Suprapubic skin (tissue), 4 donors: Measurements from ENCODE around the gene SCNN1G. TPM values are rescaled to one million over a fixed set of nuclear protein-coding genes. Genes with fewer than 3 reads are reported as not detected.
"Not testable (repeated sequence)": the region's sequence is repeated elsewhere in the genome, so short reads cannot be mapped to it uniquely, and the experiment has no call there.

Source experiments
- DNase-seq, 2 donors: peaks; one replicate each; pipeline ENCODE4 v3.0.0-alpha.2; 2019; ENCODE audit warnings: low spot score in 2 of 2
- H3K27ac ChIP-seq: fragments of 200-600 bp; sonication (generic); one replicate; pipeline ENCODE4 v1.5.1; 2019
- H3K27me3 ChIP-seq: fragments of 200-600 bp; sonication (generic); one replicate; pipeline ENCODE4 v1.5.1; 2019
- H3K36me3 ChIP-seq: fragments of 200-600 bp; sonication (generic); one replicate; pipeline ENCODE4 v1.5.1; 2019
- H3K4me1 ChIP-seq: fragments of 200-600 bp; sonication (generic); one replicate; pipeline ENCODE4 v1.5.1; 2019
- H3K4me3 ChIP-seq: fragments of 200-600 bp; sonication (generic); one replicate; pipeline ENCODE4 v1.5.1; 2019; ENCODE audit warnings: mild to moderate bottlenecking
- H3K9me3 ChIP-seq: fragments of 200-600 bp; sonication (generic); one replicate; pipeline ENCODE4 v1.5.1; 2019
- CTCF ChIP-seq, 2 donors: fragments of 200-600 bp in 1 of 2; fragments of 450-650 bp in 1 of 2; sonication (generic) in 1 of 2; IDR thresholded peaks; one replicate each; pipeline ENCODE4 v1.5.1; 2016 to 2019; ENCODE audit warnings: antibody characterized with exemption in 2 of 2, mild to moderate bottlenecking in 1 of 2, moderate library complexity in 1 of 2
- EP300 ChIP-seq: sonication (generic); formaldehyde crosslinking; IDR thresholded peaks from one replicate; pipeline ENCODE4 v1.6.1; 2017; ENCODE audit warnings: antibody characterized with exemption
- POLR2A ChIP-seq, 2 donors: fragments of 450-650 bp; IDR thresholded peaks; one replicate each; pipeline ENCODE4 v1.6.1; 2017; ENCODE audit warnings: antibody characterized with exemption in 2 of 2, mild to moderate bottlenecking in 2 of 2, moderate library complexity in 2 of 2
- POLR2AphosphoS5 ChIP-seq, 3 donors: sonication (generic); formaldehyde crosslinking; IDR thresholded peaks; one replicate each; pipeline ENCODE4 v1.6.1; 2017; ENCODE audit warnings: antibody characterized with exemption in 3 of 3
- WGBS: methylation state at CpG from one replicate; pipeline ENCODE4 v1.1.5; 2018; 5-methylcytosine and 5-hydroxymethylcytosine counted together
- total RNA-seq, 4 donors: library from RNA; depleted of rRNA; stranded (reverse); fragments of >200 nt; gene quantifications; one replicate each; pipeline ENCODE4 v1.1.0, GENCODE V29; 2016

The SCNN1G gene
- total RNA-seq, 4 donors from 2014 or later: 8.5 to 25.6 (median 16.6) TPM

GRCh38 chr16:23252310-23252709 is 69.8 kb downstream of the SCNN1G start:
- Histone ChIP-seq H3K9me3 (no peaks in the 10 kb centered on the region), H3K36me3 (no peaks in the 10 kb centered on the region)

GRCh38 chr16:23253650-23254049 is 71.1 kb downstream of the SCNN1G start:
- not testable (repeated sequence) for H3K9me3 ChIP-seq, H3K27ac ChIP-seq, H3K4me3 ChIP-seq, H3K27me3 ChIP-seq, DNase-seq, H3K36me3 ChIP-seq, H3K4me1 ChIP-seq
- whole genome bisulfite sequencing: 88% methylated on average over 1 of the region's 1 CpG

More at GRCh38 chr16:23252310-23252709, 69.8 kb downstream of the SCNN1G start:
- Histone ChIP-seq H3K27me3 (no peaks in the 10 kb centered on the region), H3K27ac (no peak overlapping the region), H3K4me1 (peaks cover 4% of the 10 kb centered on the region), H3K4me3 (no peak overlapping the region)
- WGBS: 93% methylated on average over 5 of the region's 5 CpGs
- TF ChIP-seq POLR2AphosphoS5 (IDR thresholded peaks at IDR 0.05) (no peak), EP300 (no peak), CTCF (IDR thresholded peaks at IDR 0.05) (no peak), POLR2A (IDR thresholded peaks at IDR 0.05) (no peak)
- no peak for DNase-seq

DNA sequence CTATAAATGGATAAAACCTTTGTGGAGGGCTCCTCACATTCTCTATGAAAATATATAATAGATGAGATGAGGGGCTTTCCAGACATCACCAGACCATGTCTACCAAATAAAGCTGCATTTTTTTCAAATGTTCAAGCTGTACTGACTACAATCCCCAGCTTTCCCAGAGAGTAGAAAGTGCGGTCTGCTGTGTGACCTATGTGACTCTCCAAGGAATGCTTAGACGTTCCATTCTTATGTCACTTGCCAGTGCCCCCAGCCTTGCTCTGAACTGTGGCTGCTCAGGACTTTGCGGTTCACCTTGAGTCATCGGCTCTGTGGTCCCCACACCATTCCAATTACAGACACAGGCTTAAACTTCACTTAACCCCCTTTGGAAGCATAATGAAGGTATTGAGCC is 71.8 kb downstream of the SCNN1G start:
- WGBS: 57% methylated on average over 4 of the region's 4 CpGs
- DNase-seq: no peak

DNA sequence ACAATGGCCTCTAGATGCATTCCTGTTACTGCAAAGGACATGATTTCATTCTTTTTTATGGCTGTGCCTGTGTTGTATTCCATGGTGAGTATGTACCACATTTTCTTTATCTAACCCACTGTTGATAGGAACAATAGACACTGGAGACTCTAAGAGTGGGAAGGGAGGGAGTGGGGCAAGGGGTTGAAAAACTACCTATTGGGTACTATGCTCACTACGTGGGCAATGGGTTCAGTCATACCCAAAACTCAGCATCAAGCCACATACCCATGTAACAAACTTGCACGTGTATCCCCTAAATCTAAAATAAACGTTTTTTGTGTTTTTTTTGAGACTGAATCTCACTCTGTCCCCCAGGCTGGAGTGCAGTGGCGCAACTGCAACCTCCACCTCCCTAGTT is 72.5 kb downstream of the SCNN1G start:
- Histone ChIP-seq H3K36me3 (no peaks in the 10 kb centered on the region), H3K27ac (no peak overlapping the region), H3K4me1 (peaks cover 16% of the 10 kb centered on the region), H3K4me3 (no peak overlapping the region), H3K9me3 (no peaks in the 10 kb centered on the region), H3K27me3 (no peaks in the 10 kb centered on the region)
- no peak for TF ChIP-seq CTCF (IDR thresholded peaks at IDR 0.05)
- TF ChIP-seq POLR2AphosphoS5 (IDR thresholded peaks at IDR 0.05): no peak
- 76% methylated on average over 4 of the region's 4 CpGs for WGBS
- DNase-seq: no peak

More for the DNA sequence above, 71.8 kb downstream of the SCNN1G start:
- Histone ChIP-seq H3K27ac (no peak overlapping the region), H3K27me3 (no peaks in the 10 kb centered on the region), H3K4me1 (peaks cover 12% of the 10 kb centered on the region), H3K9me3 (no peaks in the 10 kb centered on the region), H3K36me3 (no peaks in the 10 kb centered on the region), H3K4me3 (no peak overlapping the region)
- TF ChIP-seq CTCF (IDR thresholded peaks at IDR 0.05) (no peak), POLR2AphosphoS5 (IDR thresholded peaks at IDR 0.05) (no peak), POLR2A (IDR thresholded peaks at IDR 0.05) (no peak), EP300 (no peak)

DNA sequence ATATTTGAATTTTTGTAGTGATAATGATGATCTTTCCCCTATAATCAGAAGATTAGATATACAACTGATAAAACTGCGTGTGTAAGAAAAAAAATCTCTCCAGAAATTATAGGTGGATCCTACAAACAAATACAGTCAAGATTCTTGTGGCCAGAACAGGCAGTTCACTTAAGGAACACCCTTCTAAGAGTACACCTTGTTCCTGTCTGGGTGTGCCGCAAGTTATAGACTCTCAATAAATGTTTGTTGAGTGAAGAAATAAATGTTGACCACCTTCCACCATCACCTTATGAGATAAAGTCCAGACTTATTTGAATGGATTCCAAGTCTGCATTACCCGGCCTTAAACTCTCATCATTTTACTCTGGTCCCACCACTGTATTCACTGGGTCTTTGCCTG is 73.9 kb downstream of the SCNN1G start:
- DNase-seq: peak in 1 of 2 donors; percentile 2
- Histone ChIP-seq H3K27ac (no peak overlapping the region), H3K9me3 (no peaks in the 10 kb centered on the region), H3K36me3 (no peaks in the 10 kb centered on the region), H3K4me3 (no peak overlapping the region), H3K4me1 (peaks cover 16% of the 10 kb centered on the region), H3K27me3 (no peaks in the 10 kb centered on the region)
- WGBS: 54% methylated on average over 3 of the region's 3 CpGs
- no peak for TF ChIP-seq EP300
- TF ChIP-seq CTCF (IDR thresholded peaks at IDR 0.05): no peak
- no peak for TF ChIP-seq POLR2A (IDR thresholded peaks at IDR 0.05)
- no peak for TF ChIP-seq POLR2AphosphoS5 (IDR thresholded peaks at IDR 0.05)

- peak in 1 of 2 donors; percentile 18 for DNase-seq
- 71% methylated on average over 1 of the region's 1 CpG for WGBS
- Histone ChIP-seq H3K27me3 (no peaks in the 10 kb centered on the region), H3K9me3 (no peaks in the 10 kb centered on the region), H3K4me3 (no peak overlapping the region), H3K27ac (peak overlapping the region; percentile 71), H3K36me3 (no peaks in the 10 kb centered on the region), H3K4me1 (peaks cover 16% of the 10 kb centered on the region)
- TF ChIP-seq EP300 (no peak), POLR2A (IDR thresholded peaks at IDR 0.05) (no peak), CTCF (IDR thresholded peaks at IDR 0.05) (no peak), POLR2AphosphoS5 (IDR thresholded peaks at IDR 0.05) (no peak)
Observed at GRCh38 chr16:23257682-23258081, 75.1 kb downstream of the SCNN1G start.
